H1 (cell line): ENCODE data around the gene COPS2.

Experiments used
- CTCF ChIP-seq, 3 experiments: IDR thresholded peaks; 1 replicate in 2 of 3; 2 replicates in 1 of 3; pipeline versions ENCODE4 v1.5.1 to v1.6.1; 2011; ENCODE audit warnings: low read length in 3 of 3, mild to moderate bottlenecking in 3 of 3, inconsistent platforms in 2 of 3, low read depth in 1 of 3, moderate library complexity in 1 of 3; ENCODE audit not compliant: insufficient read depth in 1 of 3; ENCODE audit errors: control extremely low read depth in 1 of 3
- EP300 ChIP-seq, 2 experiments: IDR thresholded peaks; 1 replicate in 1 of 2; 2 replicates in 1 of 2; pipeline ENCODE4 v1.6.1; 2011 to 2012; ENCODE audit warnings: low read depth in 2 of 2, low read length in 2 of 2, mild to moderate bottlenecking in 2 of 2, borderline replicate concordance in 1 of 2, inconsistent platforms in 1 of 2, moderate library complexity in 1 of 2
- EZH2 ChIP-seq: fragments of 200-600 bp; sonication (generic); IDR thresholded peaks from 2 replicates; pipeline ENCODE4 v1.7.1; 2012; ENCODE audit warnings: low read depth, mild to moderate bottlenecking, moderate library complexity, low read length, inconsistent platforms; ENCODE audit not compliant: severe bottlenecking
- MAFK ChIP-seq: IDR thresholded peaks from 2 replicates; pipeline ENCODE4 v1.6.1; 2012; ENCODE audit warnings: low read depth, mild to moderate bottlenecking, improper control_type of control experiment, low read length
- MAX ChIP-seq: IDR thresholded peaks from 2 replicates; pipeline ENCODE4 v1.6.1; 2012; ENCODE audit warnings: inconsistent platforms
- NRF1 ChIP-seq: IDR thresholded peaks from 2 replicates; pipeline ENCODE4 v1.6.1; 2011; ENCODE audit warnings: mild to moderate bottlenecking, low read depth, low read length, improper control_type of control experiment
- POLR2A ChIP-seq, 2 experiments: IDR thresholded peaks; 1 replicate in 1 of 2; 2 replicates in 1 of 2; pipeline ENCODE4 v1.6.1; 2011; ENCODE audit warnings: low read depth in 2 of 2, low read length in 2 of 2, mild to moderate bottlenecking in 2 of 2; ENCODE audit errors: control extremely low read depth in 1 of 2
- RAD21 ChIP-seq, 2 experiments: IDR thresholded peaks in 1 of 2; conservative IDR thresholded peaks in 1 of 2; 2 replicates each; pipeline ENCODE4 v1.6.1; 2011; ENCODE audit warnings: low read depth in 2 of 2, low read length in 2 of 2, improper control_type of control experiment in 1 of 2, inconsistent platforms in 1 of 2, mild to moderate bottlenecking in 1 of 2, moderate library complexity in 1 of 2
- RFX5 ChIP-seq: IDR thresholded peaks from 2 replicates; pipeline ENCODE4 v1.6.1; 2011; ENCODE audit warnings: low read depth, low read length, improper control_type of control experiment, borderline replicate concordance
- TAF1 ChIP-seq: IDR thresholded peaks from 2 replicates; pipeline ENCODE4 v1.6.1; 2011; ENCODE audit warnings: mild to moderate bottlenecking, low read depth, low read length
- TEAD4 ChIP-seq: IDR thresholded peaks from 2 replicates; pipeline ENCODE4 v1.6.1; 2012; ENCODE audit warnings: low read depth, low read length, inconsistent platforms, mixed read lengths
- YY1 ChIP-seq: IDR thresholded peaks from 2 replicates; pipeline ENCODE4 v1.6.1; 2011; ENCODE audit warnings: low read depth, mild to moderate bottlenecking, low read length

GRCh38 chr15:49151831-49152230, 3.6 kb downstream of the COPS2 start:
- TF ChIP-seq EP300 (IDR thresholded peaks at IDR 0.05; ENCODE audit: borderline replicate concordance in 1 of 2, low read depth in 2 of 2, low read length in 2 of 2) = no peak
- TF ChIP-seq CTCF (IDR thresholded peaks at IDR 0.05; ENCODE audit: control extremely low read depth in 1 of 3, insufficient read depth in 1 of 3, low read depth in 1 of 3, low read length in 3 of 3) = no peak
- TF ChIP-seq NRF1 = no peak
- TF ChIP-seq EZH2 = no peak
- no peak for TF ChIP-seq POLR2A (IDR thresholded peaks at IDR 0.05; ENCODE audit: control extremely low read depth in 1 of 2, low read depth in 2 of 2, low read length in 2 of 2)
- no peak for TF ChIP-seq TAF1
- no peak for TF ChIP-seq YY1
- TF ChIP-seq RAD21 (IDR thresholded peaks at IDR 0.05 in 1 of 2, conservative IDR thresholded peaks at IDR 0.05 in 1 of 2; ENCODE audit: low read depth in 2 of 2, low read length in 2 of 2) = no peak
- TF ChIP-seq MAX = no peak
- no peak for TF ChIP-seq TEAD4
- TF ChIP-seq MAFK = no peak
- no peak for TF ChIP-seq RFX5
